Measurements from ENCODE around the gene XRCC2.

- TF ChIP-seq, protein P1, sequence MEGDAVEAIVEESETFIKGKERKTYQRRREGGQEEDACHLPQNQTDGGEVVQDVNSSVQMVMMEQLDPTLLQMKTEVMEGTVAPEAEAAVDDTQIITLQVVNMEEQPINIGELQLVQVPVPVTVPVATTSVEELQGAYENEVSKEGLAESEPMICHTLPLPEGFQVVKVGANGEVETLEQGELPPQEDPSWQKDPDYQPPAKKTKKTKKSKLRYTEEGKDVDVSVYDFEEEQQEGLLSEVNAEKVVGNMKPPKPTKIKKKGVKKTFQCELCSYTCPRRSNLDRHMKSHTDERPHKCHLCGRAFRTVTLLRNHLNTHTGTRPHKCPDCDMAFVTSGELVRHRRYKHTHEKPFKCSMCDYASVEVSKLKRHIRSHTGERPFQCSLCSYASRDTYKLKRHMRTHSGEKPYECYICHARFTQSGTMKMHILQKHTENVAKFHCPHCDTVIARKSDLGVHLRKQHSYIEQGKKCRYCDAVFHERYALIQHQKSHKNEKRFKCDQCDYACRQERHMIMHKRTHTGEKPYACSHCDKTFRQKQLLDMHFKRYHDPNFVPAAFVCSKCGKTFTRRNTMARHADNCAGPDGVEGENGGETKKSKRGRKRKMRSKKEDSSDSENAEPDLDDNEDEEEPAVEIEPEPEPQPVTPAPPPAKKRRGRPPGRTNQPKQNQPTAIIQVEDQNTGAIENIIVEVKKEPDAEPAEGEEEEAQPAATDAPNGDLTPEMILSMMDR (IDR thresholded peaks at IDR 0.05): no peak
- TF ChIP-seq CHD2 (IDR thresholded peaks at IDR 0.05; ENCODE audit: low read length, partially characterized antibody) (no peak), GATA2 (CRISPR knock-in tag; IDR thresholded peaks at IDR 0.05) (no peak)
Observed at GRCh38 chr7:152607007-152607406, 68.9 kb downstream of the XRCC2 start.

Measured in SK-N-SH (cell line).